Left hindlimb (tissue), 1 donor: ENCODE data around the gene MAML2.

ENCODE experiments used
- DNase-seq: peaks from one replicate; pipeline ENCODE4 v3.0.0-alpha.2; 2018

Gene MAML2

DNA sequence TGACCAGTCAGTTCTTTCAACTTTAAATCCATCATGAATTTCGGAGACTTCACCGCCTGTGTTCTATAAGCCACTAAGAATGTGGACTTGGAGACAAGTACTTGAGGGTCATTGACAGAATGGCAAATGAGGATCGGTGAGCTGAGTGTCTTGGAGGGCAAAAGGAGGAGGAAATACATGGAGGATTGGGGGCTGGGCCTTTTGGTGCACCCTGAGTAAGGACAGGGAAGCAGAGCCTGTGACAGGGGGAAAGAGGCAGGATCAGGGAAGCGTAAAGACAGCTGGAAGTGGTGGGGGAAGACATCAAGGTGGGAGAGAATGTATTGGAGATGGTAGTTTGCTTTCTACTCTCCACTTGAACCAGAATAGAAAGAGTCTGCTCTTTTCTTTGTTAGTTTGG lies 348.7 kb downstream of the MAML2 start:
- DNase-seq = no peak

DNA sequence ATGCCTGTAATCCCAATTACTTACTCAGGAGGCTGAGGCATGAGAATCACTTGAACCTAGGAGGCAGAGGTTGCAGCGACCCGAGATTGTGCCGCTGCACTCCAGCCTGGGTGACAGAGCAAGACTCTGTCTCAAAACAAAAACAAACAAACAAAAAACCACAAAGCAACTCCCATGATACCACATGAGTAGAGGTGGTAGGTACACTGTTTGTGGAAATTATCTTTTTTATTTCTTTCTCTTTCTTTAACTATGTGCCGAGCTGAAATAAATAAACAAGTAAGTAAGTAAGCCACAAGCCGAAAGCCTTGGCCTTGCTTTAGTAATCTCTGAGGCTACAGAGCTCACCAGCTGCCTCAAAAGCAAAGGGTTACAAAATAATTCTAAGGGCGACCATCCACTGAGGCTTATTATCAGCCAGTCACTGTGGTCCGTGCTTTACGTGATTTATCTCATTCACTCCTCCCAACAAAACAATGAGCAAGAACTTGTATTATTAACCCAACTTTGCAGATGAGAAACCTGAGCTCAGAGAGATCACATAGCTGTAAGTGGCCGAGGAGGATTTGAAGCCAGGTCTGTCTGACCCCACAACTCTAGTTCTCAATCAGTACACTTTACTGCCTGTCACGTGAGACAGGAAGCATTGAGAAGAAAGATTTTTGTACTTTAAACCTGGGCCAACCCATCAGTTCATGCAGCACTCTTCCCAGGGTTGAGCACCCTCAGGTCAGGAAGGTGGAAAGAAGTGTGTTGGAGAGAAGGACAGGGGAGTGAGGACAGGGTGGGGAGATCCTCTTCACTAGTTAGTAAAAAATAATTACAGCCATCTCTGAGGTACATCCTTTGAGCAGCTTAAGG lies 349.3 kb downstream of the MAML2 start:
- DNase-seq = no peak

DNA sequence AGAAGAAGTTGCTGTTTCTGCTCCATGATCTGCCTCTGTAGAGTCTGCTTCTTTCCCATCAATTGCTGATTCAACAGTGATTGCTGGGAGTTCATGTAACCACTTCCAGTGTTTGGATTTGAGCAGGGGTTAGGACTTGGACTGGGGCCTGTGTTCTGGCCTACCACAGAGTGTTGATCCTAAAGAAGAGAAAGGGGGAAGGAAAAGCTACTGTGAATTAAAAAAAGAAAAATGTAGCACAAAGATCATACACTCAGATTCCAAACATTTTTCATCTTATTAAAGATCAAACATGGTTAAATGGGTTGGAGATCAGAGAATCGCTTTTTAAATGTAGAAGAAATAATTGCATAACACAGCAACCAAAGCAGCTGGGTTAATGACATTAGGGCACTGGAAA lies 351.4 kb downstream of the MAML2 start:
- DNase-seq = no peak

DNA sequence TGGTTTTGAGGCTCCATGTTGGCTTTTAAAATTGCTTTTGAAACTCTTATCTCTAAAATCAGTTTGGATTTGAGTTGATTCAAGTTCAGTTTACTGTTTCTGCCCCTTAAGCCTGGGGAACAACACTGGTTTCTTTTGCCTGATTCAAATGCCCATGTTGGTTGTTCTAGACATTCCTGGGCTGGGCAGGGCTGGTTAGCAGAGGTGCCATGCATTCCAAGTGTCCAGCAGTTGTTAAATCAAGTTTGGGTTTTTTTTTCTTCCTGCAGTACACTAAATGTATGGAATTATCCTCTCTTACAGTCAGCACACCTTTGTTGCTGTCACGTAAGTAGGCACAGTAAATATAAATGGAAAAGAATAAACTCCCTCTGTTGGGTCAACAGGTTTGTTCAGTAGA lies 351.9 kb downstream of the MAML2 start:
- no peak for DNase-seq

DNA sequence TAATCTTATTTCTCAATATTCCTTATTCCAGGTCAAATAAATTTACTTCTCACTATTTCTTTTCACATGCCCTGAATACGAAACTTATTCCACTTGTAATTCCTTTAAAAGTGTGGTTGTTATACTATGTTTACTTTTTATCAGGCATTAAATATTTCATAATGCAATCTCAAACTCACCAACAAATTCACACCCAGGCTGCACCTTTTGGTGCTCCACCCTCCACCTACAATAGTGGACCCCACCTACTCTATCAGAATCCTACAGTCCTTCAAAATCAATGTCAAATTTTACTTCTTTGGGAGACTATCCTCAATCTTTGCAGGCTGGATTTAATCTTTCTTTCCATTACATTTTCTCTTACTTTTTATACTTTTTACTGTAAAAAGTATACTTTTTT lies 353.2 kb downstream of the MAML2 start:
- DNase-seq = no peak

DNA sequence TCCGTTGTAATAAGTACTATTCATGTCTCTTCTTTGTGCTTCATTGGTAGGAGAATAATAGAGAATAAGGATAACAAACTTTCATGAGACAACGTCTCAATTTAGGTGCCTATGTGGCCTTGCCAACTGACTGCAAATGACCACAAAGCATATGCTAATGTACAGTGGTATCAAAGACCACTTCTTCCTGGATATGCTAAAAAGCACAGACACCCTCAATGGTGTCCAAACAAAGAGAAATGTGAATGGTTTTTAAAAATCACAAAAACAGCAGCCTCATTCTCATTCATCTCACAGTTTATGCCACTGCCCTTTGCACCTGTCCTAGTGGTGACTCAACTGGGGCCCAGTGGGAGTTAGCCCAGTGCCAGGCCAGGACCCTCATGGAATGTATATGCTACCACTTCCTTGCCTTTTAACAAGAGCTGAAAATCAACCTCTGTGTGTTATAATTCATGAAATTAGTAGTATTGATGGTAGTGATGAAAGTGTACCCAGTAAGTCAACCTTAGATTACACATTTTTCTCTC lies 353.9 kb downstream of the MAML2 start:
- DNase-seq = no peak

DNA sequence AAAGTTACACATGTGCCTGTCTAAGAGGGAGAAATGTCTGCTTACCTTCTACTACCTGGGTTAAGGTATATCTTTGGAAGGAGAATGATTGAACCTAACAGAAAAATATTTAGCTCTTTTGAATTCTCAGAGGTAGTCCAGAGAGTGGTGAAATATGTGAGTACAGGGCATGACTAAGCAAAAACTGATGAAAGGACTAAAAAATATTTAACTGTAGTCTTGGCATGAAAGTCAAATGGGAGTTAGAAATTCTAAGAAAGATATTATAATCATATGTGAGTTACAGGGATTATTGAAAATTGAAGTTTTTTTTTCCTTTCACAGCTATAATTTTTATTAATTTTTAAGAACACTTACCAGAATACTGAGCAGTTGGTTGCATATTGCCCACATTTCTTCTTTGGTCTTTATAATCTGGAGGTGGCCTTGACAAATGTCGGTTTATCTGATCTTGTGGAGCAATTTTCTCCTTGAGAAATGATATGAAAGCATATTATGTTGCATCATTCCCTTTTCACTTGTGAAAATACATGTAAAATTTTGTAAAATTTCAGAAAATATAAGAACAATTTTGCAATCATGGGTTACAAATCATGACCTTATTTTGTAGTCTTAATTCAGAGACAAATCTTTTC lies 357.7 kb downstream of the MAML2 start:
- no peak for DNase-seq

DNA sequence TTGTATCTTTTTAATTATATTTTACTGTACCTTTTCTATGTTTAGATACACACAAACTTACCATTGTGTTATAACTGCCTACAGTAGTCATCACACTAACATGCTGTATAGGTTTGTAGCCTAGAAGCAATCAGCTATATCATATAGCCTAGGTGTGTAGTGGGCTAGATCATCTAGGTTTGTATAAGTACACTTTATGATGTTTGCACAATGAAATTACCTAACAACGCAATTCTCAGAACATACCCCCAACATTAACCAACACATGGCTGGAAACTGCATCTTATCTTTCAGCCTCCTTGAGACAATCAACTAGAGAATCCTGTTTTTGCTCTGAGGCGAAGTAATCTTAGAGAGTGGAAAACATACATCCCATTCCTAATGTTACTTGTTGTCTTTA lies 358.9 kb downstream of the MAML2 start:
- DNase-seq = no peak

DNA sequence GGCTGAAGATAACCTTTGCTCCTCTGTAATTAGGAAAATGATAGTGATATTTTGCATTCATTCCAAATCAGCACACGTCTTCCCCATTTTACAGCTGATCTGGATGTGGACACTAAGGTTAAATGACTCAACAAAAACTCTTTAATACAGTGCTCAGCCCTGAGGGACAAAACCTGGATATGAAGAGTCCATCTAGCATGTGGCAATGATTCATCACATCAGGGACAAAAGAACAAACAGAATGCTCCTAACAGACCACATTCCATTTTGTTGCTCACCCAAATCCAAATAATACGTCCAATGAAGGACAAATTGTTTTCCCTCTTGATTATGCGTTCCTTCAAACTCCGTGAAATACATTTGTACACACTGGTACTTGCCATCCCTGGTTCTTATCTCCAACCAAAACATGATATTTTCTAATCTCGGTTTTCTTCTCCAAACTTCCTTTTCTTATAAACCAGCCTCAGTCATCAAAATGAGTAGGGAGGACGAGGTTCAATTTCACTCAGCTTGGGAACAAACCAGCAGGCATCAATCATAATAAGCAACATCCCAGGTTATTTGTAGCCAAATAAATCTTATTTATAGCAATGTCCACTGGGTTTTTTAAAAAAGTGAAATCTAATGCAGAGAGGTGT lies 365.3 kb downstream of the MAML2 start:
- no peak for DNase-seq

DNA sequence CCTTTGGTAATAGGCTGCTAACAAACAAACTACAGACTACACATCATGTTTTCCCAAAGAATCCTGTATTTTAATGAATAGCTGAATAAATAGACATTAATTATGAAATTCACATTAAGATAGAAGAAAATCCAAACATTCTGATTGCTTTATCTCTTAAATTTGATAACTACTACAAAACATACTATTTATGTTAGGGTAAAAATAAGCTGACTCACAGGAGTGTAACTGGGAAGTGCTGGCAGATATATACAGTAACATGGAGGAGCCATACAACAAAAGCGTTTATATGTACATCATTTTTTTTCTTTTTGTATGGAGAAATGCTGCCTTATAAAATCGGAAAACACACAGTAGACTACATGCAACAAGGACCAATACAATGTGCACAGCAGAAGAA lies 366.4 kb downstream of the MAML2 start:
- DNase-seq = no peak

DNA sequence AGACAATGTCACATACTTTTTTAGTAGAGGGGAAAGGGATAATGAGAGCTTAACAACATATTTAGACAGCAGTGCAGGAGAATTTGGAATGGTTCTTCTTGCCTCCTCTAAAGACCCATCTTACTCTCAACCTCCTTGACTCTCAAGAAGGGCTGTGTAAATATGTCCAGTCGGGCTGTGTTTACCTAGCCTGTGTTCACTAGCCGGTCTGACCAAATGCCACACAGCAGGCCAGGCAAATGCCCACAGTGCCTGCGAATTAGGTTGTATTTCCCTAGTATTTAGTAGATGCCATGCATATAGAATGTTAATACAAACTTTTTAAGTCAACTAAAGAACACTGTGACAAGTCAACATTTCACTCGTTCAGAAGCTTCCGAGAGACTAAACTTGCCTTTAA lies 367.7 kb downstream of the MAML2 start:
- DNase-seq = no peak

DNA sequence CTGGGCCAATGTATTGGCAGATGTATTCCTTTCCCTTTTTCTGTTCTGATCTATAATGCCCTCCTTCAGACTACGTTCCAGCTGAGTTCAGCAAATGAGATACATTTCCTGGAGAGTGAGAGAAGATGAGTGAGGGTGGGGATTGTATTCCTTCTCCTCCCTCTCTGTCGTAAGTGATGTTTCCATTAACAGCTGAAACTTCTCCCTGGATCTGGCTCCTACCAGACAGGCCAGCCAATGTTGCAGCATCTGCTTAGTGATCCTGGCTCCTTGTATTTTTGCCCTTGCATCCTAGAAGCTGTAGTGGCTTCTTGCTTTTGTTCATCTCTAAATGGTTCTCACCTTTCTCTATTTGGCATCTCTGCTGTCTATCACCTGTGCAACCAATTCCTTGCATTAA lies 370.9 kb downstream of the MAML2 start:
- DNase-seq = no peak

DNA sequence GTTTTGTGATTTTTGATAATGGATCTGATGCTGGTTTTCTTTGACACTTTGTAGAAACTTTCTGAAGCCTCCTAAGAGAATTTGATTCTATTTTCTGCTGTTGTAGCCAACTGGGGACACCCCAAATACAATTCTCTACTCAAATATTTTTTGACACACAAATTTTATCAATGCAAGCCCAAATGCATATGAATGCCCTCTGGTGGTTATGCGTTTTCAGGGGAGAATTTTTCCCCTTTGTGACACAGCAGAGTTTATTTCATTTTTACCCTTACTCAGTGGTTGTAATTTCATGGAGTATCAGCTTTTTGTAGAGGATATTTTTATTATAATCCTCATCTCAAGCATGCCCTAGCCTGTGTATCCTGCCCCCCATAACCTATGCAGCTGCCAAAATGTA lies 374.4 kb downstream of the MAML2 start:
- no peak for DNase-seq

DNA sequence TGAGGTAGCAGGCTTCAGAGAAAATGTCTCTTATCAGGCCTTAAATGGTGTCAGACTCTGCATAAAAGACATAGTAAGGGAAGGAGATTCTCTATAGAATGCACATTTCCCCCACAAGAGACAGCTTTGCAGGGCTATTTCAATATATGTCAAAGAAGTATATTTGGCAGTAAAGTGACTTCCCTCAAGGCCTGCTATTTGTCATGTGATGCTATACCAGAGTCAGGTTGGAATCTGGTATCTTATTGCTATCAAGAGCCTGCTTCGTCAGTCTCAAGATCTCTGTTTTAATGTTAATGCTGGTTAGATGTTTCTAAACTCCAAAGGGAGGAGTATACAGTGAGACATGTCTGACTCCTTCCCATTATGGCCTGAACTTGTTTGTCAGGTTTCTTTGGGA lies 378.7 kb downstream of the MAML2 start:
- DNase-seq = no peak

DNA sequence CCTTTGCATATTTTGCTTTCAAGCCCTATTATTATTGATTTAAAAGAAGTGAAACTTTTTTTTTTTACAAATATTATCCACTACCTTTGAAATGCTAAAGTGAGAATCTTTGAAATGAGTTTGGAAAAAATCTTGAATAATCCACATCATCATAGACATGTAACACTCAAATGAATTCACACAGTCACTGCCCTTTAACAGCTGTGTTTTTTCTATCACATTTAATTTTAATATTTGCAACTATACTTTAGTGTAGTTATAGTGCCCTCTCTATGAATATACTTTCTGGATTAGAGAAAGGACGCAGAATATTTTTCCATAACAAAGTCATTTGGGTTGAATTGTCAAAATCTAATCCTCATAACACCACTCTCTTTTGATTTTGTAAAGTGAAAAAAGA lies 381.2 kb downstream of the MAML2 start:
- DNase-seq = no peak

DNA sequence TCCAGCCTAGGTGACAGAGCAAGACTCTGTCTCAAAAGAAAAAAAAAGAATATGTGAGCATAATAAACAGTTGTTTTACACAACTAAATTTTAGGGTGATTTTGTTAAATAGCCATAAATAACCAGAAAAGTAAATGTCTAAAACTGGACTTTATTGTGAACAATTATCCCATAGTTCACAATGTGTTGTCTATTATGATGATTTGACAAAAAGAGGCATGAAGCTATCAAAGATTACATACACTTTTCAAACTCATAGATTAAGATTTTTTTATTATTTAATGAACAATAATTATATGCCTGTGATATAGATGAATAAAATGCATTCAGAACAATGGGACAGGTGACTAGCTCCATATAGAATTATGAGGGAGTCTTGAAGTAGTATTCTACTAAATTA lies 392.1 kb downstream of the MAML2 start:
- no peak for DNase-seq

DNA sequence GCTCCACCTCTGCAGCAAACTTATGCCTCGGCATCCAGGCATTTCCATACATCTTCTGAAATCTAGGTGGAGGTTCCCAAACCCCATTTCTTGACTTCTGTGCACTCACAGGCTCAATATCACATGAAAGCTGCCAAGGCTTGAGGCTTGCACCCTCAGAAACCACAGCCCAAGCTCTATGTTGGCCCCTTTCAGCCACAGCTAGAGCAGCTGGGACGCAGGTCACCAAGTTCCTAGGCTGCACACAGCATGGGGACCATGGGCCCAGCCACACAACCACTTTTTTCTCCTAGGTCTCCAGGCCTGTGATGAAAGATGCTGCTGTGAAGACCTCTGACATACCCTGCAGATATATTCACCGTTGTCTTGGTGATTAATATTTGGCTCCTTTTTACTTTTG lies 394.4 kb downstream of the MAML2 start:
- DNase-seq = no peak

DNA sequence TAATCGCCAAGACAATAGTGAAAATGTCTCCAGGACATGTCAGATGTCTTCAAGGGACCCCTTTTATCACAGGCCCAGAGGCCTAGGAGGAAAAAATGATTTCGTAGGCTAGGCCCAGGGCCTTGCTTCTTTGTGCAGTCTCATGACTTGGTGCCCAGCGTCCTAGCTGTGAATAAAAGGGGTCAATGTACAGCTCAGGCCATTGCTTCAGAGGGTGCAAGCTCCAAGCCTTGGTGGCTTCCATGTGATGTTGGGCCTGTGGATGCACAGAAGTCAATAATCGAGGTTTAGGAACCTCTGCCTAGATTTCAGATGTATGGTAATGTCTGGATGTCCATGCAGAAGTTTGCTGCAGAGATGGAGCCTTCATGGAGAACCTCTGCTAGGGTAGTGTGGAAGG lies 398.4 kb downstream of the MAML2 start:
- no peak for DNase-seq

DNA sequence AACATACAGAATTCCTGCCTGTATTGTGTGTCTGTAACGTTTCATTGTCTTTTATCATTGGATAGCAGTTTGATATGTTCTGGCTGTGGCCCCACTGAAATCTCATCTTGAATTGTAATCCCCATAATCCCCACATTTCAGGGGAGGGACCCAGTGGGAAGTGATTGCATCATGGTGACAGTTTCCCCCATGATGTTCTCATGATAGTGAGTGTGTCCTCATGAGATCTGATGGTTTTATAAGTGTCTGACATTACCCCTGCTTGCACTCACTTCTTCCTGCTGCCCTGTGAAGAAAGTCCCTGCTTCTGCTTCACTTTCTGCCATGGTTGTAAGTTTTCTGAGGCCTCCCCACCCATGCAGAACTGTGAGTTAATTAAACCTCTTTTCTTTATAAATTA lies 399.4 kb downstream of the MAML2 start:
- no peak for DNase-seq

DNA sequence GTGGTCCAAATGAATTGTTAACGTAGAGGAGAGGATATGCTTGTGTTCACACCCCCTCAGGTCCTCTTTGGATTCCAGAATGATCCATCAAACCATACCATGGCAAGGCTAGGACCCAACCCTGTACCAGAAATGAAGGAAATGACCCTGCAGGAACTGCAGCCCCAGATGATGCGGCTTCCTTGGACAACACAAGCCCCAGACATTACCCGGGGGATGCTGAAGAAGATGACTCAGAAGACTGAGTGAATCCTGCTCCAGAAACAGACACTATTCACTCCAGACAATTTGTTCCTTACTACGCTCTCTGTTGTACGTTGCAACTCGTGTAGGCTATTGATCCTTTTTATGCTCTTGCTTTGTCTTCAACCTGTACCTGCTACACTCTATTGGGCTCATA lies 403.9 kb downstream of the MAML2 start:
- DNase-seq = no peak

DNA sequence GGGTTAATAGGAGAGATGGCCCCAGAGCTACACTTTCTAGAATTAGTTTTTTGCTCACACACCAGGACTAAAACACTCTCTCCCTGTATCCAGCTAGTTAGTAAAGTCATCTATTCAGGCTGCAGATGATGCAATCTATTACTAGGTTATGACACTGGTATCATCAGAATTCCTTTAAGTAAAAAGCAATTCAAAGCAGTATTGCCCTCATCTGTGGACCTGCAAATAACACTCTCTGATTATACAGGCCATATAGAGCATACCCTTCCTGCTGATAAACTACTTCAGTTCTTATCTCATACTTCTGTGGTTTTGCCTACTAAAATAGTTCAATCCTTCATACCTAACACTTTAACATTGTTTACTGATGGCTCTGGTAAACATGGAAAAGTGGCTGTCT lies 405.6 kb downstream of the MAML2 start:
- DNase-seq = no peak

DNA sequence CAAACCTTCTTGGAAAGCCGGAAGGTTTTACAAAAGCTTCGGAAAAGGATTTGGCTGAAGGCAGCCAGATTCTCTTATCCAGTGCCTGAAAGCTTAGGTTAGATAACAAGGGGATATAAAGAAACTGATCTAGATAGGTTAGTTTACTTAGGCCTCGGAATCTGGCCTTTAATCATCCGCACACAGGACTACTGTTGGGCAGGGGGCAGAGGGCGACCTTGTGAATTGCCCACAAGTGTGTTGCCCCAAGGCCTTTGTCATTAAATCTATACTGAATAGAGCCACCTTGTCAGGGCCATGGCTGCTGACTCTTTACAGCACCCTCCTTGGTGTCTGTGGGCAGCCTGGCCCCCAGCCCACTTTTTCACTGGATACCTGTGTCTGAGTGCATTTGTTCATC lies 409.4 kb downstream of the MAML2 start:
- DNase-seq = no peak

DNA sequence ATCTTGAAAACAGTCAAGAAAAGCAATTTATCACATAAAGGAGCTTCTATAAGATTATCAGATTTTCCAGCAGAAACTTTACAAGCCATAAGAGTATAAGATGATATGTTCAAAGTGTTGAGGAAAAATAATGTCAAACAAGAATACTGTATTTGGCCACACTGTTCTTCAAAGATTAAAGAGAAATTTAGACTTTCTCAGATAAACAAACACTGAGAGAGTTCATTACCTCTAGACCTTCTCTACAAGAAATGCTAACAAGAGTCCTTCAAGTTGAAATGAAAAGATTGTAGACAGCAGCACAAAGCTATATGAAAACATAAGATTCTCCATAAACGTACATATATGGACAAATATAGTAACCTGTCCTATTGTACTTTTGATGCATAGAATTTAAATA lies 411.1 kb downstream of the MAML2 start:
- DNase-seq = no peak

DNA sequence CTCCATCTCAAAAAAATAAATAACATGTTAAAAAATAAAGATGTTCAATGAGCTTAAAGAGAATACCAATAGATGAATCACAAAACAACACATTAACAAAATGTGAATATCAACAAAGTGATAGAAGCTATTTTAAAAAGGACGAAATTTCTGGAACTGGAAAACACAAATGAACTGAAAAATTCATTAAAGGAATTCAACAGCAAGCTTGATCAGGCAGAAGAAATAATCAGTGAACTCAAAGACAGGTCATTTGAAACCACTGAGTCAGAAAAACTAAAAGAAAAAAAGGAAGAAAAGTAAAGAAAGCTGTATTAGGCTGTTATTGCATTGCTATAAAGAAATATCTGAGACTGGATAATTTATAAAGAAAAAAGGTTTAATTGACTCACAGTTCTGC lies 412.0 kb downstream of the MAML2 start:
- DNase-seq = no peak
